CD14-positive monocyte (primary cell): ENCODE measurements around the gene OR13J1. TPM values are rescaled to one million over a fixed set of nuclear protein-coding genes. Genes with fewer than 3 reads are reported as not detected.
A peak's percentile ranks its signal among the peaks of the same experiment; 100 is the strongest.

Source experiments
- DNase-seq, 3 donors: peaks; one replicate each; pipeline ENCODE4 v3.0.0-alpha.2; 2011 to 2022
- H2AFZ ChIP-seq: 2 replicates; pipeline ENCODE4 v1.6.0; 2012; ENCODE audit warnings: mild to moderate bottlenecking, low read depth, low read length, inconsistent platforms; ENCODE audit not compliant: insufficient read depth, poor library complexity, severe bottlenecking
- H3K27ac ChIP-seq, 2 donors: 1 replicate in 1 of 2; 2 replicates in 1 of 2; pipeline ENCODE4 v1.5.1; 2012 to 2013; ENCODE audit warnings: low read length in 2 of 2, control low read depth in 1 of 2, inconsistent platforms in 1 of 2, low read depth in 1 of 2, mild to moderate bottlenecking in 1 of 2
- H3K27me3 ChIP-seq, 2 donors: one replicate each; pipeline versions ENCODE4 v1.6.0 to v1.6.1; 2011 to 2013; ENCODE audit warnings: low read length in 2 of 2; ENCODE audit not compliant: control insufficient read depth in 2 of 2, insufficient read depth in 2 of 2
- H3K36me3 ChIP-seq, 2 donors: replicated peaks in 1 of 2; 1 replicate in 1 of 2; 2 replicates in 1 of 2; pipeline versions ENCODE4 v1.5.1 to v1.6.1; 2012 to 2013; ENCODE audit warnings: low read length in 2 of 2, control low read depth in 1 of 2, inconsistent platforms in 1 of 2, mild to moderate bottlenecking in 1 of 2; ENCODE audit not compliant: insufficient read depth in 2 of 2, control insufficient read depth in 1 of 2
- H3K4me1 ChIP-seq, 2 donors: 1 replicate in 1 of 2; 2 replicates in 1 of 2; pipeline versions ENCODE4 v1.5.1 to v1.6.1; 2012 to 2013; ENCODE audit warnings: low read length in 2 of 2, control low read depth in 1 of 2, inconsistent platforms in 1 of 2, mild to moderate bottlenecking in 1 of 2, moderate library complexity in 1 of 2; ENCODE audit not compliant: insufficient read depth in 2 of 2, control insufficient read depth in 1 of 2
- H3K4me2 ChIP-seq: replicated peaks from 2 replicates; pipeline ENCODE3; 2012; ENCODE audit warnings: low read length, moderate library complexity, mild to moderate bottlenecking; ENCODE audit not compliant: poor library complexity, severe bottlenecking; ENCODE audit errors: extremely low read depth
- H3K4me3 ChIP-seq, 3 experiments: fragments of 200-600 bp in 1 of 3; sonication (generic) in 1 of 3; replicated peaks in 1 of 3; 1 replicate in 2 of 3; 2 replicates in 1 of 3; pipeline ENCODE4 v1.5.1; 2011 to 2013; ENCODE audit warnings: low read length in 3 of 3, mild to moderate bottlenecking in 3 of 3, control low read depth in 2 of 3, low read depth in 2 of 3, inconsistent platforms in 1 of 3, moderate library complexity in 1 of 3
- H3K79me2 ChIP-seq: 2 replicates; pipeline ENCODE4 v1.6.0; 2012; ENCODE audit warnings: mild to moderate bottlenecking, control low read depth, inconsistent platforms, low read length, moderate library complexity; ENCODE audit not compliant: insufficient read depth
- H3K9ac ChIP-seq: 2 replicates; pipeline ENCODE4 v1.6.0; 2017; ENCODE audit warnings: low read length, mild to moderate bottlenecking; ENCODE audit not compliant: insufficient read depth, poor library complexity, severe bottlenecking
- H3K9me3 ChIP-seq, 2 donors: replicated peaks in 1 of 2; 1 replicate in 1 of 2; 2 replicates in 1 of 2; pipeline versions ENCODE4 v1.5.1 to v1.6.1; 2012 to 2013; ENCODE audit warnings: low read length in 2 of 2, control low read depth in 1 of 2; ENCODE audit not compliant: control insufficient read depth in 1 of 2, insufficient read depth in 1 of 2
- H4K20me1 ChIP-seq: 2 replicates; pipeline ENCODE4 v1.6.0; 2012; ENCODE audit warnings: mild to moderate bottlenecking, low read length, control low read depth, moderate library complexity; ENCODE audit not compliant: insufficient read depth
- H3K27ac Mint-ChIP-seq, 7 donors: one replicate each; pipeline ENCODE4 v1.8.0; 2020; ENCODE audit warnings: mild to moderate bottlenecking in 7 of 7, mixed read lengths in 7 of 7, moderate library complexity in 6 of 7, inconsistent platforms in 2 of 7
- H3K27me3 Mint-ChIP-seq, 3 donors: one replicate each; pipeline ENCODE4 v1.8.0; 2021 to 2022; ENCODE audit warnings: low read depth in 3 of 3, mild to moderate bottlenecking in 3 of 3, mixed read lengths in 3 of 3, moderate library complexity in 3 of 3, inconsistent platforms in 1 of 3
- H3K36me3 Mint-ChIP-seq, 2 donors: one replicate each; pipeline ENCODE4 v1.8.0; 2020; ENCODE audit warnings: mixed read lengths in 2 of 2, inconsistent platforms in 1 of 2, mild to moderate bottlenecking in 1 of 2
- H3K4me1 Mint-ChIP-seq: one replicate; pipeline ENCODE4 v1.8.0; 2020; ENCODE audit warnings: mild to moderate bottlenecking, mixed read lengths
- H3K4me3 Mint-ChIP-seq, 2 donors: one replicate each; pipeline ENCODE4 v1.8.0; 2020; ENCODE audit warnings: mild to moderate bottlenecking in 2 of 2, mixed read lengths in 2 of 2, moderate library complexity in 1 of 2
- H3K9me3 Mint-ChIP-seq, 7 donors: one replicate each; pipeline ENCODE4 v1.8.0; 2020 to 2022; ENCODE audit warnings: mixed read lengths in 7 of 7, mild to moderate bottlenecking in 6 of 7, moderate library complexity in 6 of 7, inconsistent platforms in 2 of 7
- WGBS: methylation state at CpG from one replicate; pipeline ENCODE4 v1.1.5; 2013; ENCODE audit warnings: missing lambda C conversion rate; ENCODE audit not compliant: insufficient coverage; 5-methylcytosine and 5-hydroxymethylcytosine counted together
- intact Hi-C, 2 donors: fragments of 100-400 bp; cut with micrococcal nuclease; formaldehyde crosslinking; loops; one replicate each; pipeline versions ENCODE4 v1.15.0 to v1.15.1; 2023
- polyA plus RNA-seq, 3 donors: library from polyadenylated mRNA; depleted of rRNA in 1 of 3; unstranded in 2 of 3; stranded (reverse) in 1 of 3; fragments of 300-500 nt in 2 of 3; fragments of >200 nt in 1 of 3; fragmentation: Illumina TruSeq in 2 of 3; gene quantifications; 1 replicate in 2 of 3; 2 replicates in 1 of 3; pipeline ENCODE4 v1.2.3, GENCODE V29; 2012 to 2021
- TF ChIP-seq, protein P1 (sequence below): fragments of 200-600 bp; IDR thresholded peaks from one replicate; pipeline ENCODE4 v1.8.0; 2022; ENCODE audit warnings: antibody characterized with exemption, mild to moderate bottlenecking

The OR13J1 gene
- polyA plus RNA-seq, 3 donors, result not detected

DNA sequence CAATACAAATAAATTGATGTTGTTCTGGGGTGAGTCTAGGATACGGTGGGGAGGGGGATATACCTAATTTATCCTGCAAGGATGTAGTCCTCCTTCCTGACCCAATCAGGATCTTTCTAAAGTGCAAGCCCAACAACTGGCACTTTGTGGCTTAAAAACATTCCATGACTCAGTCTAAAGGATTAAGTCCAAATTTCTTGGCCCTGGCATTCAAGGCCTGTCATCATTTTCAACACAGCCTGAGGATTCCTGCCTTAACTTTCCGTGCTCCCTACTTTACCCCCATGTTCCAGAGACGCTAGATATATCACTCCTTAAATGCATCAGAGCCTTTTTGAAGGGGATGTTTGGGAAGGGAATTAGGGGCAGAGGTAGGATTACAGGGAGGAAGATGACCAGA lies 42.7 kb downstream of the OR13J1 start:
- no peak overlapping the region for H3K27ac ChIP-seq
- H3K4me3 Mint-ChIP-seq, result peak overlapping the region in 1 of 2 donors; percentile 57
- TF ChIP-seq, protein P1, sequence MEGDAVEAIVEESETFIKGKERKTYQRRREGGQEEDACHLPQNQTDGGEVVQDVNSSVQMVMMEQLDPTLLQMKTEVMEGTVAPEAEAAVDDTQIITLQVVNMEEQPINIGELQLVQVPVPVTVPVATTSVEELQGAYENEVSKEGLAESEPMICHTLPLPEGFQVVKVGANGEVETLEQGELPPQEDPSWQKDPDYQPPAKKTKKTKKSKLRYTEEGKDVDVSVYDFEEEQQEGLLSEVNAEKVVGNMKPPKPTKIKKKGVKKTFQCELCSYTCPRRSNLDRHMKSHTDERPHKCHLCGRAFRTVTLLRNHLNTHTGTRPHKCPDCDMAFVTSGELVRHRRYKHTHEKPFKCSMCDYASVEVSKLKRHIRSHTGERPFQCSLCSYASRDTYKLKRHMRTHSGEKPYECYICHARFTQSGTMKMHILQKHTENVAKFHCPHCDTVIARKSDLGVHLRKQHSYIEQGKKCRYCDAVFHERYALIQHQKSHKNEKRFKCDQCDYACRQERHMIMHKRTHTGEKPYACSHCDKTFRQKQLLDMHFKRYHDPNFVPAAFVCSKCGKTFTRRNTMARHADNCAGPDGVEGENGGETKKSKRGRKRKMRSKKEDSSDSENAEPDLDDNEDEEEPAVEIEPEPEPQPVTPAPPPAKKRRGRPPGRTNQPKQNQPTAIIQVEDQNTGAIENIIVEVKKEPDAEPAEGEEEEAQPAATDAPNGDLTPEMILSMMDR, result no peak
- H4K20me1 ChIP-seq, result no peaks in the 10 kb centered on the region
- H3K9ac ChIP-seq, result no peak overlapping the region
- H3K36me3 ChIP-seq, result no peaks in the 10 kb centered on the region
- H3K4me3 ChIP-seq, result no peak overlapping the region
- peaks cover 4% of the 10 kb centered on the region for H3K79me2 ChIP-seq
- peaks cover 35 to 46% of the 10 kb centered on the region in 2 donors for H3K4me1 ChIP-seq
- no peak overlapping the region for H2AFZ ChIP-seq
- no CpG with 5 or more reads among the region's 3 CpGs for WGBS
- H3K9me3 ChIP-seq, result no peaks in the 10 kb centered on the region
- H3K4me1 Mint-ChIP-seq, result peaks cover 47% of the 10 kb centered on the region
- no peak overlapping the region for H3K4me2 ChIP-seq
- no peak for DNase-seq
- H3K9me3 Mint-ChIP-seq, result no peaks in the 10 kb centered on the region
- H3K27me3 Mint-ChIP-seq, result peaks cover 14 to 18% (median 16%) of the 10 kb centered on the region in 3 donors
- no peaks in the 10 kb centered on the region for H3K36me3 Mint-ChIP-seq
- H3K27me3 ChIP-seq, result no peaks in the 10 kb centered on the region
- H3K27ac Mint-ChIP-seq, result peak overlapping the region in 1 of 7 donors; percentile 17
- intact Hi-C loops, result loop anchor here (5.0 kb wide), 3 partner anchors 45 to 95 kb away; partner anchors contain the start of genes CREB3 (in 1 of the 2), OR13J1 (in 1 of the 2) and TLN1 (in 1 of the 2)

- Mint-ChIP-seq H3K27ac (peak overlapping the region in 3 of 7 donors; percentile 42 to 56 (median 54)), H3K27me3 (peaks cover 15 to 16% (median 16%) of the 10 kb centered on the region in 3 donors), H3K9me3 (no peaks in the 10 kb centered on the region), H3K4me1 (peaks cover 36% of the 10 kb centered on the region), H3K4me3 (peak overlapping the region; percentile 63 to 64), H3K36me3 (no peaks in the 10 kb centered on the region)
- peaks cover 4% of the 10 kb centered on the region for H3K79me2 ChIP-seq
- intact Hi-C loops, result loop anchor here (5.0 kb wide), 3 partner anchors 46 to 94 kb away; partner anchors contain the start of genes CREB3 (in 1 of the 2), OR13J1 (in 1 of the 2) and TLN1 (in 1 of the 2)
- H3K9me3 ChIP-seq, result no peaks in the 10 kb centered on the region
- WGBS, result 30% methylated on average over 4 of the region's 4 CpGs
- H2AFZ ChIP-seq, result peak overlapping the region; percentile 22
- peaks cover 22 to 33% of the 10 kb centered on the region in 2 donors for H3K4me1 ChIP-seq
- H3K36me3 ChIP-seq, result no peaks in the 10 kb centered on the region
- H3K27me3 ChIP-seq, result no peaks in the 10 kb centered on the region
- no peak overlapping the region for H3K9ac ChIP-seq
- peak overlapping the region; percentile 45 for H3K4me2 ChIP-seq
- no peak overlapping the region for H3K27ac ChIP-seq
- H4K20me1 ChIP-seq, result no peaks in the 10 kb centered on the region
- DNase-seq, result peak; percentile 42 to 54 (median 54)
- no peak overlapping the region for H3K4me3 ChIP-seq
- TF ChIP-seq, protein P1, result peak; percentile 94
Measured at GRCh38 chr9:35826071-35826701, 44.0 kb downstream of the OR13J1 start.
